IMR-90 (cell line): ENCODE measurements around the gene SDCCAG8. TPM values are rescaled to one million over a fixed set of nuclear protein-coding genes. Genes with fewer than 3 reads are reported as not detected.

ENCODE experiments used
- microRNA-seq, 2 experiments: library from miRNA; stranded (forward) in 1 of 2; unstranded in 1 of 2; fragments of 10-50 nt in 1 of 2; fragments of <30 nt in 1 of 2; gene quantifications in 1 of 2; microRNA quantifications in 1 of 2; one replicate each; pipeline versions ENCODE3 to v1.1.0; 2013 to 2020; ENCODE audit not compliant: insufficient read depth in 1 of 2, insufficient read length in 1 of 2, unreplicated experiment in 1 of 2
- polyA plus RNA-seq, 3 experiments: library from polyadenylated mRNA; depleted of rRNA; stranded (reverse); fragments of >200 nt; gene quantifications; 2 replicates each; pipeline ENCODE4 v1.2.3, GENCODE V29; 2012; ENCODE audit warnings: low replicate concordance in 1 of 3
- small RNA-seq, 5 experiments: library from RNA; depleted of rRNA; stranded (forward); fragments of <200 nt; gene quantifications; one replicate each; pipeline ENCODE3, GENCODE V24; 2012
- total RNA-seq: library from RNA; depleted of rRNA; stranded (reverse); fragments of >200 nt; gene quantifications from 2 replicates; pipeline ENCODE4 v1.2.3, GENCODE V29; 2012; rRNA removed

SDCCAG8 gene
- total and polyA plus RNA-seq, 2 of the 4 experiments (the other 2 are of a cell fraction), result 25.2 to 46.8 TPM

Small RNAs within 50 kb of the gene (microRNA-seq; reads per million reads assigned to microRNA genes)
- gene MIR4677, result 2.9 to 59.9 reads per million in 2 experiments

Small RNAs within 50 kb of the gene (small RNA-seq; reads per million reads assigned to genes)
- 0 to 14.3 (median 5.3) reads per million in 5 experiments for gene MIR4677

Other genes with a start within 250 kb of the SDCCAG8 start
- 151 and 196 TPM in 2 replicates for gene CEP170, start 760 bp upstream of the SDCCAG8 start, total RNA-seq
- gene CEP170, start 760 bp upstream of the SDCCAG8 start, polyA plus RNA-seq (2012; rRNA removed), result 65.8 and 66.0 TPM in 2 replicates